ENCODE results near the gene PTPN11.
"Not testable (repeated sequence)": the region's sequence is repeated elsewhere in the genome, so short reads cannot be mapped to it uniquely, and the experiment has no call there.

The PTPN11 gene

GRCh38 chr12:112418608-112419296 is at the start of gene PTPN11:
PTPN11 (plus strand) TSS chr12:112418947; CDS start chr12:112419112, 165 bp downstream.
- DNase-seq, result peak; percentile 92

GRCh38 chr12:112370199-112370598 is 48.5 kb upstream of the PTPN11 start:
- DNase-seq, result no peak

DNA sequence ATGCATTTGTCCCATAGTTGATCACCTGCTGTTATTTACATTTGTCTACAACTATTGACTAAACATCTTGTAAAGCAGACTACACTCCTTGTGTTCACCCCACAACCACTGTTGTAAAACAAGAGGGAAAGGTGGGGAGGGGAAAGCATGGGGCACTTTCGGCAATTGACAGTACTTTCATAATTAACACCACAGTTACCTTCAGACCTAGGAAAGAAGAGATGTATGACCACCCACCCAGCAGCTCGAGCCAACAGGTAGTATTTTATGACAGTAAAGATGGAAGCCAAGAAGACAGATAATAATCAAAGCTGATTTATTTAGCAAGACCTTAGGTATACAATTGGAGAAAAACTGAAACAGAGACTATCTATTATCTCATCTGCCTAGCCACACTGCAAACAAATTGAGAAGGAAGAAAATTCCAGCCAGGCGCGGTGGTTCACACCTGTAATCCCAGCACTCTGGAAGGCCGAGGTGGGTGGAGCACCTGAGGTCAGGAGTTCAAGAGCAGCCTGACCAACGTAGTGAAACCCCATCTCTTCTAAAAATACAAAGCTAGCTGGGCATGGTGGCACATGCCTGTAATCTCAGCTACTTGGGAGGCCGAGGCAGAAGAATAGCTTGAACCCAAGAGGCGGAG is 47.8 kb upstream of the PTPN11 start:
- DNase-seq, result no peak

- DNase-seq, result no peak
These were observed 44.5 kb upstream of the PTPN11 start for GRCh38 chr12:112374166-112374740.

DNA sequence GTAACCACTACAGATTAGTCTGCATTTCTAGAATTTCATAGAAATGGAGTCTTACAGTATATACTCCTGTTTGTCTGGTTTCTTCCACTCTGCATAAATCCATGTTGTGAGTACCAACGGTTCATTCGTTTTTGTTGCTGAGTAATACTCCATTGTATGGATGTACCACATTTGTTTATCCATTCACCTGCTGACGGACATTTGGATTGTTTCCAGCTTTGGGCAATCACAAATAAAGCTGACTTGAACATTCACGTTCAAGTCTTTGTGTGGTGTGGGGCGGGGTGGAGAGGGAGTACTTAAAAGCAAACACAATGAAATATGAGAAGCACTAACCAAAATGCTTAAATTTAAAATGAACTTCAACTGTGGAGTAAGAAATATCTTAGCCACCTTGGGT is 43.6 kb upstream of the PTPN11 start:
- no peak for DNase-seq

DNA sequence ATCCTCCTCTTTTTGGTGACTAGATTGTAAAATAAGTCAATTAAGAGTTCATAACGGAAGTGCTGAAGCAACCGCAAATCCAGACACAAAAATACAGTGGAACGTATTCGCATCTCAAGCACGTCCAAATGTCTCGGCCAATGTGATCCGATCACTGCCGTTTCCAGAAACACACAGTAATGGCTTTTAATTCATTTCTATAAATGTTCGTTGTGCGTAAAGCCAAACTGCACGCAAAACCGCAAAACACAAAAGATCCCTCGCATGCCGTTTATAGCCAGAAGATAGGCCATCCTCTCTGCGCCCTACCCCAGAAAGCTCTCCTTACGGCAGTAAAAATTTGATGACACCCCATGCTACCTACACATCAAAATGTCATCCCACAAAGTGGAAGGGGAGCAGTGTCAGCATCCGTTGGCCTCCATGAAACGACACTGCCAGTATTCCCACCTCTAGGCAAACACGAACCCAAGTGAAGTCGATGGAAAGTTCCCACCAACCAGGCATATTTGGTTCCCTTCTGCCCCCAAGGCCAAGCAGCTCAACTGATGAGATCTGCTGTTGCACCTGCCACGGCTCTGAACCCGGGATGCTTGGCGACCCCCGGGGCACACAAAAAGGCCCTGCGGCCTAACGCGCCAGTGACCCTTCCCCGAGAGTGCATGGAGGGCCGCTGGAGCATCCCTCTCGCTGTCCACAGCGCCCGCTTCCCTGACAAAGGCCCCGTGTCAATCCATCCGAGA is 37.9 kb upstream of the PTPN11 start:
- no peak for DNase-seq

- DNase-seq, result peak; percentile 26
These were observed 37.3 kb upstream of the PTPN11 start for GRCh38 chr12:112381406-112381882.

- peak; percentile 96 for DNase-seq
These were observed 36.6 kb upstream of the PTPN11 start, which contains the start of gene HECTD4 for GRCh38 chr12:112381883-112382796. HECTD4 (minus strand) TSS chr12:112382431; CDS start chr12:112382128, 303 bp downstream.

- DNase-seq, result no peak
These were observed 35.9 kb upstream of the PTPN11 start for GRCh38 chr12:112382866-112383265.

DNA sequence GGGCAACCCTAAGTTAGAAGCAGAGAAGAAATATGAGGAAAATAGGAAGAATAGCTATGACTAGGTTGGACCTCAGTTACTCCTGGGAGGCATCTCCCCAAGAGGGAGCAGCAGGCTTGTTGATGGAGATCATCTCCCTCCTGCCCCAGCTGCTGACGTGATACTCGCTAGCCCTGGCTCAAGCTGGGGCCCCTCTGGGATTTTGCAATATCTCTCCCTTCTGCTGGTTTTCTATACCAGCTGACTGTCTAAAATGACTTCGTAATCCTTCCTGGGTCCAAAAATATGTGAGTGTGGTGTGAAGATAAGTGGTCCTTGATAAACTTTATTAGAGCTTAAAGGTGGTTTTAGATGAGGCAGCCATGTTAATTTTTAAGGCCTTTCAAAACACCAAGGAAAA is 32.0 kb upstream of the PTPN11 start:
- peak; percentile 56 for DNase-seq

GRCh38 chr12:112389228-112389627 is 29.5 kb upstream of the PTPN11 start:
- no peak for DNase-seq

- DNase-seq, result not testable (repeated sequence)
These were observed 28.7 kb upstream of the PTPN11 start for GRCh38 chr12:112389922-112390654.

GRCh38 chr12:112393328-112393727 is 25.4 kb upstream of the PTPN11 start:
- no peak for DNase-seq

- DNase-seq, result no peak
These were observed 17.7 kb upstream of the PTPN11 start for GRCh38 chr12:112401054-112401453.

GRCh38 chr12:112401903-112402498 is 16.7 kb upstream of the PTPN11 start:
- DNase-seq, result no peak

DNA sequence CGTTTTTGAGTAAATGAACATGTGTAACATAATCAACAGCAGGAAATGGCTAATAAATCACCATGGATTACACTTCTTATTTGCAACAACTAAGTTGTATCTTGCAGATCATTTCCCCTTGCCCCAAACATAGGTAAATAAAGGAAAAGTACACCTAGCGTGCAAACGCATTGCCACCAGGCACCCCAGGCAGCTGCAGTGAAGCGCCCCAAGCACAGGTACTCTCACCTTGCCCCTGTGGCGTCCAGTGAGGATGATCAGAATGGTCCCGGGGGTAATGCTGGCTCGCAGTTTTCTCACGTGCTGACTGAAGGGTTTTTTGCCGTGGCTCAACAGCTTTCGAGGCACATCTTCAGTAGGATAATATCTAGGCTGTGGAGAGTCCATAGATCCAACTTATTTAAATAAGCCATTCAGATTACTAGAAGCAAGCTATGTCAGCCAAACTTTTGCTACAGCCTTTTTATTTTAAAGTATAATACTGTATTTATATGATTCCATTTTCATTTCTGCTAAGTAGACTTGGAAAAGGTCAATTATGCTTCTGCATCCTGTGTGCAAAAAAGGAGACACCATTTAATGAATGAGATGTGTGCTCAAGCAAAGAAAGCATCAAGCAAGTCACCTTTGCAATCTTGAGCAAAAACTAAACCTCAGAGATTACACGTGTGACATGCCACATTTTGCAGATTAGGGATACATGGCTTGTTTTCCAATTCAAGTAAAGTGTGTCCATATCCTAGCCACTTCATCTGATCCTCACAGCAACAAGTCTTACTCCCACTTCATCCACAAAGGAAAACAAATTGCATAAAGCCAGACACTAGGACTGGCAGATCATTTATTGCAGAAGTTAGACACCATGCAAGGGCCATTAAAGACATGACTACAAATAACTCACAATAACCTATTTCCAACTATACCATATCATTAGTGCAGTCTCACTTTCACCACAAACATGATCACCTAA is 11.9 kb upstream of the PTPN11 start:
- no peak for DNase-seq

GRCh38 chr12:112407683-112408082 is 11.1 kb upstream of the PTPN11 start:
- not testable (repeated sequence) for DNase-seq

DNA sequence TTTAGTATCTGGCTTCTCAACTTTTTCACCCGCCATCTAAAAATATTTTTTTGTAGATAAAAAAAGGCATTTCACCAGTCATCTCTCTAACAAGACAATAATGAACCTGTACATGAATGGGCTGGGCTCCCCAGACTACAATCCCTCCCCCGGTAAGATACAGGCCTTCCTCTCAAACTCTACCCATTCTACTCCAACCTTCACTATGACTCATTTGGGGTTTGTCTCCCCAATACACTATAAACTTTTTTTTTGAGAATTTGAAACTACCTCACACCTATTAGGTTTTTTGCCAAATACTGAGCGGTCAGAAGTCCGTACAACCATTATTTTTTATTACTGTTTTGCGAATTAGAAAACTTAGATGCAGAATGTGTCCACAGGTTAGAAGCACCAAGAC is 10.1 kb upstream of the PTPN11 start:
- no peak for DNase-seq

DNA sequence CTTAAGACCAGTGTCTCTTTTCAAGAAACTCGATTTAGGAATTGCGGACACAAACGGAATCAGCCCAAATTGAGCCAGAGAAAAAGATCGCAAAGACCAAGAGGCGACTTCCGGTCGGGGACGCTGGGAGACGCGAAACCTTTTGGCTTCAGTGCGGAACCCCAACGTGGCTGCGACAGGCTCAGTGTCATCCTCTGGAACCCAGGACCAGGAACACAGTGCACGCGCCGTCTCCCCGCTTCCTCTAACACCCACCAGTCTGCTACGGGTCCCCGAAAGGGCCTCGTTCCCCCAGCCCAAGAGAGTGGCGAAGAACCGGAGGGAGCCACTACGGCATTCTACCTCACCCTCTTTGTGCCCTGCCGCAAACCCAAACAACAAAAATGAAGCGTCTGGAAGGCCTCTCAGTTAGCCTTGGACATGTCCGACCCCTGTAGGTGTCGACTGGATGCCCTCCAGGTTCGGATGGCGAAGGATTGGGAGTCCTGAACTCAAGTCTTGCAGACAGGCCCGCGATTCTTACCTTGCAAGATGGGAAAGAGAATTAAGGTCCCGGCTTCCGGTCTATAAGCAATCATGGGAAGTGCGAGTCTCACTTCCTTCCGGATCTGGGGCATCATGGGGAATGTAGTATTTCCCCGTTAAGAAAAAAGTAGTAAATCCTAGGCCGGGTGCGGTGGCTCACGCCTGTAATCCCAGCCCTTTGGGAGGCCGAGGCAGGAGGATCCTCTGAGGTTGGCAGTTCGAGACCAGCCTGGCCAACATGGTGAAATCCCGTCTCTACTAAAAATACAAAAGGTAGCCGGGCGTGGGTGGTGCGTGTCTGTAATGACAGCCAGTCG is 9.5 kb upstream of the PTPN11 start, which contains the start of gene RPL6:
RPL6 (minus strand) TSS at position 542 of the 842 bp plus-strand sequence. CDS start 949 bp downstream, outside the sequence.
- DNase-seq, result peak; percentile 94

Measured in suppressor macrophage treated with lipopolysaccharide for 4 hours (primary cell).